NCI-H1105 (cell line): ENCODE measurements around the gene DIP2B.
"Not testable (repeated sequence)": the region's sequence is repeated elsewhere in the genome, so short reads cannot be mapped to it uniquely, and the experiment has no call there.

ENCODE experiments used
- DNase-seq: peaks from one replicate; lab custom pipeline; 2025; lab: John Stamatoyannopoulos, UW

The DIP2B gene

GRCh38 chr12:50504798-50505674 lies at the start of gene DIP2B:
Gene DIP2B, plus strand, starts transcription at chr12:50504985. Its CDS starts 156 bp downstream, at chr12:50505141.
- DNase-seq = peak; percentile 69

GRCh38 chr12:50458606-50459005 lies 46.2 kb upstream of the DIP2B start:
- no peak for DNase-seq

GRCh38 chr12:50467439-50467838 lies 37.3 kb upstream of the DIP2B start:
- DNase-seq = no peak

- DNase-seq = no peak
Observed at GRCh38 chr12:50477241-50477832, 27.4 kb upstream of the DIP2B start.

GRCh38 chr12:50482571-50482970 lies 22.2 kb upstream of the DIP2B start:
- no peak for DNase-seq

- no peak for DNase-seq
Observed at GRCh38 chr12:50483488-50483887, 21.3 kb upstream of the DIP2B start.

GRCh38 chr12:50488801-50489200 lies 16.0 kb upstream of the DIP2B start:
- DNase-seq = no peak

- not testable (repeated sequence) for DNase-seq
Observed at GRCh38 chr12:50498119-50498518, 6.7 kb upstream of the DIP2B start.

GRCh38 chr12:50505675-50506530 lies 1.1 kb downstream of the DIP2B start:
- no peak for DNase-seq

GRCh38 chr12:50506753-50507473 lies 2.1 kb downstream of the DIP2B start:
- no peak for DNase-seq

GRCh38 chr12:50507474-50507838 lies 2.7 kb downstream of the DIP2B start:
- no peak for DNase-seq

GRCh38 chr12:50507930-50508329 lies 3.1 kb downstream of the DIP2B start:
- DNase-seq = no peak

- no peak for DNase-seq
Observed at GRCh38 chr12:50508414-50508813, 3.6 kb downstream of the DIP2B start.

- DNase-seq = no peak
Observed at GRCh38 chr12:50508970-50509663, 4.3 kb downstream of the DIP2B start.

GRCh38 chr12:50514526-50515276 lies 9.9 kb downstream of the DIP2B start:
- DNase-seq = no peak

- DNase-seq = no peak
Observed at GRCh38 chr12:50515587-50515986, 10.8 kb downstream of the DIP2B start.

- no peak for DNase-seq
Observed at GRCh38 chr12:50517421-50518048, 12.8 kb downstream of the DIP2B start.

- DNase-seq = no peak
Observed at GRCh38 chr12:50518090-50518489, 13.3 kb downstream of the DIP2B start.

GRCh38 chr12:50519353-50519752 lies 14.6 kb downstream of the DIP2B start:
- DNase-seq = no peak
